HCT116 (cell line): ENCODE data around the gene XAB2. TPM values are rescaled to one million over a fixed set of nuclear protein-coding genes. Genes with fewer than 3 reads are reported as not detected.

Experiments
- ATAC-seq: fragments of 200-7000 bp; cut with Tn5 transposase; 2 replicates; pipeline ENCODE4 v1.9.1; 2020; ENCODE audit warnings: mild to moderate bottlenecking, moderate library complexity
- BruUV-seq: library from RNA; stranded (reverse); fragments of 400-500 nt; replicated peaks from 2 replicates; lab custom pipeline; 2021; lab: Mats Ljungman, UMichigan
- CTCF ChIA-PET: fragments of 300-600 bp; sonication (Branson Sonifier 250); formaldehyde crosslinking; loops from one replicate; lab custom pipeline; 2021; ENCODE audit warnings: antibody characterized with exemption; lab: Charles Lee
- POLR2A ChIA-PET: fragments of 300-600, 350-600 bp; sonication (Branson Sonifier 250); formaldehyde crosslinking; loops from one replicate; lab custom pipeline; 2021; ENCODE audit warnings: antibody characterized with exemption; lab: Charles Lee
- RAD21 ChIA-PET, 2 experiments: fragments of 300-600 bp; sonication (Branson Sonifier 250); formaldehyde crosslinking; loops; one replicate each; lab custom pipeline; 2023; ENCODE audit warnings: low total read pairs in 2 of 2; ENCODE audit not compliant: uncharacterized antibody in 2 of 2, unreplicated experiment in 2 of 2, low non-redundant PET in 1 of 2; lab: Charles Lee
- DNase-seq: peaks from one replicate; pipeline ENCODE4 v3.0.0-alpha.2; 2010; ENCODE audit warnings: low read depth, low spot score
- H2AFZ ChIP-seq: fragments of 200-600 bp; shearing (Covaris generic), sonication (generic); 2 replicates; pipeline ENCODE4 v1.6.1; 2017; ENCODE audit warnings: low read depth, mixed run types, mixed read lengths, antibody characterized with exemption, low read length; ENCODE audit not compliant: poor library complexity, severe bottlenecking
- H3K27ac ChIP-seq: 2 replicates; pipeline ENCODE4 v1.5.1; 2012; ENCODE audit warnings: low read depth, low read length
- H3K27me3 ChIP-seq: fragments of 200-600 bp; sonication (generic); 2 replicates; pipeline ENCODE4 v1.6.1; 2016; ENCODE audit warnings: mixed run types, low read length, mixed read lengths; ENCODE audit not compliant: insufficient read depth
- H3K36me3 ChIP-seq, 2 experiments: fragments of 200-500 bp in 1 of 2; fragments of 200-600 bp in 1 of 2; sonication (Bioruptor generic) in 1 of 2; sonication (generic) in 1 of 2; 2 replicates each; pipeline versions ENCODE4 v1.5.1 to v1.6.1; 2014 to 2016; ENCODE audit warnings: low read length in 2 of 2, inconsistent platforms in 1 of 2, mixed read lengths in 1 of 2, mixed run types in 1 of 2; ENCODE audit not compliant: insufficient read depth in 2 of 2, control insufficient read depth in 1 of 2
- H3K4me1 ChIP-seq, 2 experiments: fragments of 200-600 bp in 1 of 2; sonication (generic) in 1 of 2; 2 replicates each; pipeline versions ENCODE4 v1.5.1 to v1.6.1; 2012 to 2017; ENCODE audit warnings: low read length in 2 of 2, inconsistent platforms in 1 of 2, mild to moderate bottlenecking in 1 of 2, mixed read lengths in 1 of 2, mixed run types in 1 of 2, moderate library complexity in 1 of 2; ENCODE audit not compliant: insufficient read depth in 2 of 2, control insufficient read depth in 1 of 2
- H3K4me2 ChIP-seq: fragments of 200-600 bp; sonication (generic); 2 replicates; pipeline ENCODE4 v1.6.1; 2017; ENCODE audit warnings: mixed run types, low read length, mixed read lengths
- H3K4me3 ChIP-seq, 2 experiments: fragments of 200-600 bp in 1 of 2; sonication (generic) in 1 of 2; replicated peaks in 1 of 2; 2 replicates each; pipeline ENCODE4 v1.5.1; 2011 to 2016; ENCODE audit warnings: low read length in 2 of 2, control low read depth in 1 of 2, low read depth in 1 of 2, mild to moderate bottlenecking in 1 of 2, mixed read lengths in 1 of 2, mixed run types in 1 of 2
- H3K79me2 ChIP-seq: fragments of 200-600 bp; sonication (generic); 2 replicates; pipeline ENCODE4 v1.6.1; 2017; ENCODE audit warnings: mild to moderate bottlenecking, mixed run types, low read length, moderate library complexity, mixed read lengths; ENCODE audit not compliant: insufficient read depth
- H3K9ac ChIP-seq: fragments of 200-600 bp; sonication (generic); 2 replicates; pipeline ENCODE4 v1.6.1; 2016; ENCODE audit warnings: low read length, mixed read lengths
- H3K9me2 ChIP-seq: fragments of 200-600 bp; sonication (generic), shearing (Covaris generic); 2 replicates; pipeline ENCODE4 v1.6.1; 2017; ENCODE audit warnings: mixed run types, mild to moderate bottlenecking, moderate library complexity; ENCODE audit not compliant: insufficient read depth
- H3K9me3 ChIP-seq, 2 experiments: fragments of 200-500 bp in 1 of 2; fragments of 200-600 bp in 1 of 2; sonication (Bioruptor generic) in 1 of 2; sonication (generic) in 1 of 2; 2 replicates each; pipeline ENCODE4 v1.6.1; 2014 to 2017; ENCODE audit warnings: low read length in 2 of 2, mixed read lengths in 2 of 2, inconsistent platforms in 1 of 2, low read depth in 1 of 2, mild to moderate bottlenecking in 1 of 2, mixed run types in 1 of 2, moderate library complexity in 1 of 2; ENCODE audit not compliant: control insufficient read depth in 1 of 2, insufficient read depth in 1 of 2
- H4K20me1 ChIP-seq: fragments of 200-600 bp; sonication (generic), shearing (Covaris generic); 2 replicates; pipeline ENCODE4 v1.6.1; 2017; ENCODE audit warnings: mixed run types, mild to moderate bottlenecking, moderate library complexity; ENCODE audit not compliant: insufficient read depth
- ATF3 ChIP-seq: IDR thresholded peaks from 2 replicates; pipeline ENCODE4 v1.6.1; 2012
- CTCF ChIP-seq, 3 experiments: fragments of 200-600 bp in 1 of 3; sonication (generic) in 1 of 3; IDR thresholded peaks in 2 of 3; conservative IDR thresholded peaks in 1 of 3; 2 replicates each; pipeline ENCODE4 v1.5.1; 2012 to 2017; ENCODE audit warnings: low read depth in 2 of 3, low read length in 2 of 3, antibody characterized with exemption in 1 of 3, borderline replicate concordance in 1 of 3, control low read depth in 1 of 3, mild to moderate bottlenecking in 1 of 3, mixed read lengths in 1 of 3, mixed run types in 1 of 3, moderate library complexity in 1 of 3; ENCODE audit not compliant: insufficient read depth in 1 of 3
- EGR1 ChIP-seq: IDR thresholded peaks from 2 replicates; pipeline ENCODE4 v1.6.1; 2012; ENCODE audit warnings: low read depth
- ELF1 ChIP-seq: IDR thresholded peaks from 2 replicates; pipeline ENCODE4 v1.6.1; 2012; ENCODE audit warnings: low read depth, borderline replicate concordance
- EZH2 ChIP-seq: fragments of 200-600 bp; sonication (generic); IDR thresholded peaks from 2 replicates; pipeline ENCODE4 v1.6.1; 2017; ENCODE audit warnings: antibody characterized with exemption, mixed run types
- POLR2A ChIP-seq: IDR thresholded peaks from 2 replicates; pipeline ENCODE4 v1.7.0; 2011; ENCODE audit warnings: borderline replicate concordance; ENCODE audit not compliant: insufficient read depth, insufficient read length; ENCODE audit errors: extremely low read depth
- SRF ChIP-seq: IDR thresholded peaks from 2 replicates; pipeline ENCODE4 v1.6.1; 2012; ENCODE audit warnings: low read depth
- ZFX ChIP-seq: fragments of 450-650 bp; IDR thresholded peaks from 2 replicates; pipeline ENCODE4 v1.6.1; 2017
- ZNF274 ChIP-seq: fragments of 200-500 bp; sonication (Bioruptor generic); IDR thresholded peaks from 2 replicates; pipeline ENCODE4 v1.6.1; 2014; ENCODE audit warnings: mild to moderate bottlenecking, low read depth, low read length, inconsistent platforms
- intact Hi-C: fragments of 100-400 bp; cut with micrococcal nuclease; formaldehyde crosslinking; loops from 2 replicates; pipeline ENCODE4 v1.10.0; 2022
- total RNA-seq: library from RNA; stranded (reverse); gene quantifications from one replicate; pipeline ENCODE4 v1.2.1, GENCODE V29; 2021; ENCODE audit not compliant: unreplicated experiment

XAB2 gene
- total RNA-seq, 1 experiment from 2014 or later = 103 TPM

DNA sequence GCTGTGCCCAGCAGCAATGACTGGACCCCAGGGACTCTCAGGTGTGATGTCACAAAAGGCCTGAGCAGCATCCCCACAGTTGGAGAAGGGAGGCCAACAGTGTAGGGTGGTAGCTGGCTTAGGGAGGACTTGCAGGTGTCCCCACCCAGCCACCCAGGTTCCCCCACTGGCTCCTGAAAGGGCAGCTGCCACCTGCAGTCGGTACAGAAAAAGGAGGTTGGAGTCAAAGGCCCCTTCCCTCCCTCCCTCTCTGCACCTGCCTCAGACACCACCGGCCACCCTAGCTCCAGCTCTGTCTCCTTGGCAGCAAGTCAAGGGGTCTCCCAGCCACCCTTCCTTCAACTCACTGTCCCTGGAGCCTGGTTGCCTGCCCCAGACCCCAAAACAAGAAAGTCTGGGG lies 4.4 kb upstream of the XAB2 start, which contains the start of gene PCP2:
Gene PCP2, minus strand, starts transcription at position 22 of the 400 bp plus-strand sequence. CDS start 262 bp downstream, outside the sequence.
- intact Hi-C loops = no loop called here
- Histone ChIP-seq H3K4me1 (peaks cover 10 to 22% of the 10 kb centered on the region in 2 experiments; a peak in 3 of 4 replicates), H3K9ac (no peak within 1 kb of the TSS), H4K20me1 (no peaks in the 10 kb centered on the region), H3K27me3 (no peaks in the 10 kb centered on the region), H2AFZ (no peak within 1 kb of the TSS), H3K4me2 (no peak within 1 kb of the TSS), H3K9me3 (no peaks in the 10 kb centered on the region), H3K4me3 (no peak within 1 kb of the TSS), H3K36me3 (no peaks in the 10 kb centered on the region; a peak in 1 of 4 replicates), H3K79me2 (peaks cover 48% of the 10 kb centered on the region), H3K27ac (no peak within 1 kb of the TSS), H3K9me2 (no peaks in the 10 kb centered on the region)
- CTCF ChIA-PET = no interaction called here
- ATAC-seq (no peak), DNase-seq (no peak)
- POLR2A ChIA-PET = interaction anchor here (2.2 kb wide), 1 partner anchor 28 kb away, joined by 4 read pairs; no protein-coding TSS in a partner anchor
- RAD21 ChIA-PET = no interaction called here
- BruUV-seq = no TSS peak
- TF ChIP-seq SRF (no peak), POLR2A (no peak), ZFX (no peak), EZH2 (no peak), CTCF (IDR thresholded peaks at IDR 0.05 in 2 of 3, conservative IDR thresholded peaks at IDR 0.05 in 1 of 3; ENCODE audit: borderline replicate concordance in 1 of 3, insufficient read depth in 1 of 3, low read depth in 2 of 3, low read length in 2 of 3) (no peak), EGR1 (no peak), ZNF274 (no peak), ELF1 (no peak), ATF3 (no peak)
